Measurements from ENCODE around the gene PLCD3.

DNA sequence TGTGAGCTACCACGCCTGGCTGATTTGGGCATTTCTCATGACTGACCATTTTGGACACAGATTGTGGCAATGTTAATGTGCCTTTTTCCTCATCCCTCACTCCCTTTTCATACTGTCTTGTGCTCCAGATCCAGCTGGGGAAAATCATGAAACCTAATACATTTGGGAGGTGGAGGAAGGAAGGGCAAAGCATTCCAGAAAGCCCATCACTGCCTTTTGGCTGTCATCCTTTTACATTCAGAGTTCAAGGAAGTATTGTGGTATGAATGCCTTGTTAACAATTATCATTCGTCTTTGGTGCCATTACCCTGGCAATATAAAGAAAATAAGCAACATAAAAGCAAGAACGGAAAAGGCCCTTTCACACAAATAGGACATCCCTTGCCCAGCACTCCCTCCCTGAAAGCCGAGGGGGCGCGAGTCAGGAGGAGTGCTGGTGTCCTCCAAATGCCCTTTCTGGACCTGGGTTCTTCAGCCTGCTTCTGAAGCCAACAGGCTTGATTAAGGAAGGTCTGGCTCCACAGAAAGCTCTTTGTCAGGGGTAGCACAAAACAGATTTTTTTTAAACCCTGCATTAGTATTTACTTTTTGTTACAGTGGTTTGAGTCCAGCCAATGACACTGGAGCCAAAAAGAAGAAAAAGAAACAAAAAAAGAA lies 51.1 kb downstream of the PLCD3 start:
- TF ChIP-seq CTCF (IDR thresholded peaks at IDR 0.05) (no peak), POLR2A (IDR thresholded peaks at IDR 0.05) (no peak)
